Endodermal cell (in vitro differentiated cells): ENCODE data around the gene LRMDA. TPM values are rescaled to one million over a fixed set of nuclear protein-coding genes. Genes with fewer than 3 reads are reported as not detected.

ENCODE experiments used
- DNase-seq: peaks from one replicate; pipeline ENCODE4 v3.0.0-alpha.2; 2017
- H3K27ac ChIP-seq: 2 replicates; pipeline ENCODE4 v1.5.1; 2013; ENCODE audit warnings: mild to moderate bottlenecking, low read depth, low read length, moderate library complexity
- H3K27me3 ChIP-seq: 2 replicates; pipeline ENCODE4 v1.6.1; 2013; ENCODE audit warnings: mild to moderate bottlenecking, low read length, moderate library complexity; ENCODE audit not compliant: insufficient read depth, control insufficient read depth, poor library complexity, severe bottlenecking
- H3K36me3 ChIP-seq: 2 replicates; pipeline ENCODE4 v1.7.0; 2013; ENCODE audit warnings: mild to moderate bottlenecking, low read length, moderate library complexity; ENCODE audit not compliant: control insufficient read depth, insufficient read depth
- H3K4me1 ChIP-seq: one replicate; pipeline ENCODE4 v1.7.0; 2013; ENCODE audit warnings: low read length; ENCODE audit not compliant: control insufficient read depth, insufficient read depth
- H3K4me3 ChIP-seq: 2 replicates; pipeline ENCODE4 v1.5.1; 2013; ENCODE audit warnings: mild to moderate bottlenecking, low read length, moderate library complexity
- H3K9ac ChIP-seq: 2 replicates; pipeline ENCODE4 v1.6.1; 2013; ENCODE audit warnings: mild to moderate bottlenecking, low read length, moderate library complexity; ENCODE audit not compliant: poor library complexity, severe bottlenecking; ENCODE audit errors: extremely low read depth
- H3K9me3 ChIP-seq: 2 replicates; pipeline ENCODE4 v1.6.1; 2013; ENCODE audit warnings: mild to moderate bottlenecking, low read length, moderate library complexity; ENCODE audit not compliant: control insufficient read depth
- H3K27ac Mint-ChIP-seq: 2 replicates; pipeline ENCODE4 v1.8.0; 2020; ENCODE audit warnings: mixed read lengths
- H3K27me3 Mint-ChIP-seq: 2 replicates; pipeline ENCODE4 v1.8.0; 2021; ENCODE audit warnings: mild to moderate bottlenecking, mixed read lengths; ENCODE audit not compliant: insufficient read depth
- H3K36me3 Mint-ChIP-seq: 2 replicates; pipeline ENCODE4 v1.8.0; 2020; ENCODE audit warnings: low read depth, mixed read lengths
- H3K4me1 Mint-ChIP-seq: 2 replicates; pipeline ENCODE4 v1.8.0; 2020; ENCODE audit warnings: mixed read lengths
- H3K4me3 Mint-ChIP-seq: 2 replicates; pipeline ENCODE4 v1.8.0; 2020; ENCODE audit warnings: mild to moderate bottlenecking, moderate library complexity, mixed read lengths
- H3K9me3 Mint-ChIP-seq: 2 replicates; pipeline ENCODE4 v1.8.0; 2020; ENCODE audit warnings: mild to moderate bottlenecking, mixed read lengths
- WGBS, 2 experiments: methylation state at CpG; one replicate each; pipeline versions ENCODE4 v1.1.5 to v1.1.7; 2013; ENCODE audit warnings: missing lambda C conversion rate in 2 of 2, mixed read lengths in 1 of 2; ENCODE audit not compliant: insufficient coverage in 1 of 2, insufficient read length in 1 of 2; 5-methylcytosine and 5-hydroxymethylcytosine counted together
- total RNA-seq, 2 donors: library from RNA; stranded (reverse); fragmentation: NEBNext Ultra II Directional in 1 of 2; extraction: Animal tissue kit (Norgen Biotek cat#: 25700) in 1 of 2; gene quantifications; 2 replicates in 1 of 2; 3 replicates in 1 of 2; pipeline ENCODE4 v1.2.1, GENCODE V29; 2021
- TF ChIP-seq, protein P1 (sequence below): fragments of 200-600 bp; sonication (generic); conservative IDR thresholded peaks from 2 replicates; pipeline ENCODE4 v1.5.0; 2021; ENCODE audit warnings: antibody characterized with exemption, mild to moderate bottlenecking

The LRMDA gene
- total RNA-seq, 2 donors from 2014 or later: 1.7 to 5.1 TPM

DNA sequence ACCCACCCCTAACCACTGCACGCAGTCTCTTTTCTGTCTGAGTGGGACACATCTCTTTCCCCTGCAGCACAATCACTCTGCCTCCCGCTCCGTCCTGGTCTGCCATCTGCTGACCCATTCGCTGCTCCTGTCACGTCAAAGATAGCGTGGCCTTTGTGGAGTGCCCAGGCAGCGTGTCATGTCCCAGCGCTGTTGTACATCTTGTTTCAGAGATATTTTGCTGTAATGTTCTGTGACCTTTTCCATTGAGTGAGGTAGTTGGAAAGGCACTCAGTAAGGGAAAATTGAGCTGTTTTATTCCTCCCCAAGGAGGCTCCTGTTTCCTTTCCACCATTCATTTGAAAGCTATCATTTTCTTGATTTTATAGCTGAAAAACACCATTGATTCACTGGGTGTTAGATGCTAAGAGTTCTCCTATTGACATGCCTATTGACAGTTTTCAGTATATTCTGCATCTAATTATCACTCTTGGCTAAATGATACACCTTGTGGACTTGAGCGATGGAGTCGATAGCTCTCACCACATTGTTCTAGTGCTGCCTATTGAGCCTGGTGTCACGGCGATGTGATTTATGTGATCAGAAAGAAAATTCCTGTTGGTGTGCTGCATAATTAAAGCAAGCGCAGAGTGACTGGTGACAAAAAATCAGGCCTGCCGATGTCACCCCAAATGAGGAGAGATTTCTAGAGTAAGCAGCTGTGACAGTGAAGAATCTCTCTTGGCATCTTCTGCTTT, 372.6 kb downstream of the LRMDA start:
- Histone ChIP-seq H3K9me3 (no peaks in the 10 kb centered on the region), H3K27ac (no peak overlapping the region), H3K9ac (no peak overlapping the region), H3K4me3 (no peak overlapping the region), H3K36me3 (no peaks in the 10 kb centered on the region), H3K27me3 (no peaks in the 10 kb centered on the region), H3K4me1 (no peaks in the 10 kb centered on the region)
- no peak overlapping the region for H3K27ac Mint-ChIP-seq
- no peaks in the 10 kb centered on the region for H3K27me3 Mint-ChIP-seq
- no peaks in the 10 kb centered on the region for H3K4me1 Mint-ChIP-seq
- no peak overlapping the region for H3K4me3 Mint-ChIP-seq
- TF ChIP-seq, protein P1, sequence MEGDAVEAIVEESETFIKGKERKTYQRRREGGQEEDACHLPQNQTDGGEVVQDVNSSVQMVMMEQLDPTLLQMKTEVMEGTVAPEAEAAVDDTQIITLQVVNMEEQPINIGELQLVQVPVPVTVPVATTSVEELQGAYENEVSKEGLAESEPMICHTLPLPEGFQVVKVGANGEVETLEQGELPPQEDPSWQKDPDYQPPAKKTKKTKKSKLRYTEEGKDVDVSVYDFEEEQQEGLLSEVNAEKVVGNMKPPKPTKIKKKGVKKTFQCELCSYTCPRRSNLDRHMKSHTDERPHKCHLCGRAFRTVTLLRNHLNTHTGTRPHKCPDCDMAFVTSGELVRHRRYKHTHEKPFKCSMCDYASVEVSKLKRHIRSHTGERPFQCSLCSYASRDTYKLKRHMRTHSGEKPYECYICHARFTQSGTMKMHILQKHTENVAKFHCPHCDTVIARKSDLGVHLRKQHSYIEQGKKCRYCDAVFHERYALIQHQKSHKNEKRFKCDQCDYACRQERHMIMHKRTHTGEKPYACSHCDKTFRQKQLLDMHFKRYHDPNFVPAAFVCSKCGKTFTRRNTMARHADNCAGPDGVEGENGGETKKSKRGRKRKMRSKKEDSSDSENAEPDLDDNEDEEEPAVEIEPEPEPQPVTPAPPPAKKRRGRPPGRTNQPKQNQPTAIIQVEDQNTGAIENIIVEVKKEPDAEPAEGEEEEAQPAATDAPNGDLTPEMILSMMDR: no peak
- 92 to 96% methylated on average over 6 to 14 of the region's 14 CpGs for WGBS, 2 experiments
- no peaks in the 10 kb centered on the region for H3K9me3 Mint-ChIP-seq
- H3K36me3 Mint-ChIP-seq: no peaks in the 10 kb centered on the region
- DNase-seq: no peak

DNA sequence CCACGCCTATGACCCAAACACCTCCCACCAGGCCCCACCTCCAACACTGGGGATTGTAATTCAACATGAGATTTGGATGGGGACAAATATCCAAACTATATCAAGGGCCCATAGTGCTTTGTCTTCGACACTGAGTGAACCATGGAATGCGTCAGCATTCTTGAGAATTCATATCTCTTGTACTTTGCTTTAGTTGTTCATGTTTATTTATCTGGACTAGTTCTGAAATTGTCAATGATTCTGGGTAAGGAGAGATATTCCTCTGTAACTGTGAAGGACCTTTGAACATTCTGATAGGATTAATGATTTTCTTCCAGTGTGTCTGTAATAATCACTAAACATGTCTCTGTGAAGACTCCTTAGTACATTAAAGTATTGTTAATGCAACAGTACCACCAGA, 374.8 kb downstream of the LRMDA start:
- no peak overlapping the region for H3K4me3 ChIP-seq
- Mint-ChIP-seq H3K27ac (no peak overlapping the region), H3K4me1 (no peaks in the 10 kb centered on the region), H3K36me3 (no peaks in the 10 kb centered on the region), H3K9me3 (no peaks in the 10 kb centered on the region), H3K4me3 (no peak overlapping the region), H3K27me3 (peaks cover 2% of the 10 kb centered on the region)
- no peaks in the 10 kb centered on the region for H3K4me1 ChIP-seq
- no peak for DNase-seq
- no peaks in the 10 kb centered on the region for H3K27me3 ChIP-seq
- 91 to 100% methylated on average over 2 to 3 of the region's 3 CpGs for WGBS, 2 experiments
- H3K36me3 ChIP-seq: no peaks in the 10 kb centered on the region
- TF ChIP-seq, protein P1: no peak
- H3K27ac ChIP-seq: no peak overlapping the region
- H3K9ac ChIP-seq: no peak overlapping the region
- no peaks in the 10 kb centered on the region for H3K9me3 ChIP-seq

DNA sequence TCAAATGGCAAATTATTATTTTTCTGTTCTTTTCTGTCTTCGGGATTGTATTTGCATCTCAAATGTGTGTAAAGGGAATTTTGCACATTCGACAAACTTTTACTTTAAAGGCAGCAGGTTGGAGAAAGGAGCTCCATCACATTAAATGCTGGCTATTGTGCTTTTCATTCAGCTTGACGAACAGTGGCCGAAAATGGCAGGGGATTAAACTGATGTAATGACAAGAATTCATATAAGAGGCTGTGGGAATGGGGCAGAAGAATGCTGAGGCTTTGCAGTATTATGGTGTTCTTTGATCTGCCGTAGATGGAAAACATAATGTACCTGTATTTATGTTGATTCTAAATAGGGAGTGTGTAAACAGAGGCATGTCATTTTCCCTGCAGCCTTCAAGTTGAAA, 376.0 kb downstream of the LRMDA start:
- Histone ChIP-seq H3K27me3 (no peaks in the 10 kb centered on the region), H3K9ac (no peak overlapping the region), H3K4me3 (no peak overlapping the region), H3K36me3 (no peaks in the 10 kb centered on the region), H3K4me1 (no peaks in the 10 kb centered on the region), H3K27ac (no peak overlapping the region), H3K9me3 (no peaks in the 10 kb centered on the region)
- Mint-ChIP-seq H3K4me3 (no peak overlapping the region), H3K27me3 (peaks cover 2% of the 10 kb centered on the region), H3K4me1 (no peaks in the 10 kb centered on the region), H3K9me3 (no peaks in the 10 kb centered on the region), H3K27ac (no peak overlapping the region), H3K36me3 (no peaks in the 10 kb centered on the region)
- 86 to 92% methylated on average over 5 of the region's 5 CpGs for WGBS, 2 experiments
- no peak for DNase-seq
- TF ChIP-seq, protein P1: no peak
